NK-92 (cell line): ENCODE data around the gene TRIM69.
"Not testable (repeated sequence)": the region's sequence is repeated elsewhere in the genome, so short reads cannot be mapped to it uniquely, and the experiment has no call there.

ENCODE experiments used
- DNase-seq: peaks from one replicate; lab custom pipeline; 2025; ENCODE audit not compliant: unreplicated experiment; lab: John Stamatoyannopoulos, UW

The TRIM69 gene

DNA sequence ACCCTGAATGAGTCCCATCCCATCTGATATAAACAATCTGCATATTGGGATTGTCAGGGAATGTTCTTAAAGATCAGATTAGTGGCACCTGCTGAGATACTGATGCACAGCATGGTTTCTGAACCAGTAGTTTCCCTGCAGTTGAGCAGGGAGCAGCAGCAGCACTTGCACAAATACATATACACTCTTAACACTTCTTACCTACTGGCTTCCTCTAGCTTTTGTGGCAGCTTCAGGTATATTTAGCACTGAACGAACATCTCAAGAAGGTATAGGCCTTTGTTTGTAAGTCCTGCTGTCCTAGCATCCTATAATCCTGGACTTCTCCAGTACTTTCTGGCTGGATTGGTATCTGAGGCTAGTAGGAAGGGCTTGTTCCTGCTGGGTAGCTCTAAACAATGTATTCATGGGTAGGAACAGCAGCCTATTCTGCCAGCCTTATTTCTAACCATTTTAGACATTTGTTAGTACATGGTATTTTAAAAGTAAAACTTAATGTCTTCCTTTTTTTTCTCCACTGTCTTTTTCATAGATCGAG, 20.5 kb upstream of the TRIM69 start:
- DNase-seq: no peak

GRCh38 chr15:44716983-44717602, 19.2 kb upstream of the TRIM69 start:
- DNase-seq: no peak

GRCh38 chr15:44718180-44718926, 18.0 kb upstream of the TRIM69 start:
- DNase-seq: no peak

DNA sequence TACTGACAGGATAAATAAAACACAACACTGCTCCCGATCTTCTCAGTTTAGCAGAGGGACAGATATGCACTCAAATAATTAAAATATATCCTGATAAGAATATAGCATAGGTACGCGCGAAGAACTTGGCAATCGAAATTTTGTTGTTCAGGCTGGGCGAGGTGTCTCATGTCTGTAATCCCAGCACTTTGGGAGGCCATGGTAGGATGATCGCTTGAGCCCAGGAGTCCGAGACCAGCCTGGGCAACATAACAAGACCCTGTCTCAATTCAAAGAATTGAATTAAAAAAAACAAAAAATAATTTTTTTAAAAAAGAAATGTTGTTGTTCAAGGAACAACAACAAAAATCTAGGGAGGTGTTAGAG, 17.4 kb upstream of the TRIM69 start:
- no peak for DNase-seq

- DNase-seq: no peak
These were observed 16.9 kb upstream of the TRIM69 start for GRCh38 chr15:44719293-44719999.

GRCh38 chr15:44720000-44720435, 16.3 kb upstream of the TRIM69 start:
- DNase-seq: not testable (repeated sequence)

DNA sequence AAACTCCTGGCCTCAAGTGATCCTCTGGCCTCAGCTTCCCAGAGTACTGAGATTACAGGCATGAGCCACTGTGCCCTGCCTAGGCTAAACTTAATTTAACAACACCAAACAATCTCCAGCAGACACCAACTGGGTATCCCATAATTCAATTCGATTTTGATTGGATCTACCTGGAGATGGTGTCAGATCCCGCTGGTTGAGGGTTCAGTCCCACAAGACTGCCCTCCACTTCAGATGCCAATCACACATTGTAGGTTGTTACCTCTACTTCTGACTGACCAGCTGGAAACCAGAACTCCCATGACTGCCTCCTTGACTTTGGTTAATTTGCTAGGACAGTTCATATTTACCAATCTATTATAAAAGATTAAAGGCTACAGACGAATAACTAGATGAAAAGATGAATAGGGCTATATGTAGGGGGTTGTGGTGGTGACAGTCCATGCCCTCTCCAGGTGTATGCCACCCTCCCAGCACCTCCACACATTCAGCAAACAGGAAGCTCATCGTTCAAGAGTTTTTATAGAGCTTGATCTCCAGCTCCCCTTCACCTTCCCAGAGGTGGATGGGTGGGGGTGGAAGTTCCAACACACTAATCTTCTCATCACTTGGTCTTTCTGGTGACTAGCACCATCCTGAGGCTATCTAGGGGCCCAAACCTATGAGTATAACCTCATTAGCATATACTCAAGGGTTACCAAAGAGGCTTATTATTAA, 15.7 kb upstream of the TRIM69 start:
- no peak for DNase-seq

GRCh38 chr15:44722011-44722410, 14.3 kb upstream of the TRIM69 start:
- no peak for DNase-seq

DNA sequence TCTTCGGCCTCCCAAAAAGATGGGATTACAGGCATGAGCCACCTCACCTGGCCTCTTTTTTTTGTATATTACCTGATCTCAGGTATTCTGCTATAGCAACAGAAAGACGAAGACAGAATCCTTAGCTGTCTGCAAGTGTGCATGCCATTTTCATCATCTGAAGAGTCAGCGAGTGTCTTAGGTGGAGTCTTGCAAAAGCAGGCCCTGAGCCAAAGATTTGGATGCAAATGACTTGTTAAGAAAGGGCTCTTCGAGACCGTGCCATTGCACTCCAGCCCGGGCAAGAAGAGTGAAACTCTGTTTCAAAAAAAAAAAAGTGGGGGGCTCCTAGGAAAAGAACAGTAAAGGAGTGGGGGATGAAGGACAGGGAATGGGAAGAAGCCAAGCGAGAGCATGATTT, 10.2 kb upstream of the TRIM69 start:
- no peak for DNase-seq

GRCh38 chr15:44726568-44727484, 9.5 kb upstream of the TRIM69 start:
- DNase-seq: no peak

DNA sequence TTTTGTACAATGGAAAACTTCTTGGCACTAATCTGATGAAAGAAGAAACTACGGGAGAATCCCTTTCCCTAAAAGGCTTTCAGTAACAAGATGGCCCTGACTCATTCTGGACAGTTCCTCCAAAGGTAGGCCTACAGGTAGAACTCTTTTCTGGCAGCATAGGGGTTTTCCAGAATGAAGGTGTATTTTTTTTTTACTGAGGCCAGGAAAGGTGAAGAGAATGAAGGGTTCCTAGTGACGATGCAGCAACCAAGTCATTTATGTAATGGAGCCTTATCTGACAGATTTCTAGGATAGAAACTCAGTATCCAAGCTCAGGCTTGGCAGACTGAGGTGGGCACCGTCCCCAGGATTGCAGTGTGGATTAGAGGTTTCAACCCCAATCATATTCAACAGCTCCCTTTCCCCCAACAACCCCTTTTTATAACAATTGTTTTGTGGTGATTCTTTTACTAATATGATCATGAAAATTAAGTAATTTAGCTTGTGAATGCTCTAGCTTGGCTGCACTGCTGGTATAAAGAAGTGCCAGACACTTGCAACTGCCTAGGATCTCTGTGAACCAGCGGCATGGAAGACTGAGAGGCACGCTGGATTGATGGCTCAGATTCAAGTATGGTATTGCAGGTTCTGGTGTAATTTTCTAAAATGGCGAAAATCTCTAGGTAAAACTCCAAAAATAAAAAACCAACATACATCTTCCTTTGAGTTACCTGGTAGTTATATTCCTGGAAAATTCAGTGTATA, 8.7 kb upstream of the TRIM69 start:
- DNase-seq: no peak

DNA sequence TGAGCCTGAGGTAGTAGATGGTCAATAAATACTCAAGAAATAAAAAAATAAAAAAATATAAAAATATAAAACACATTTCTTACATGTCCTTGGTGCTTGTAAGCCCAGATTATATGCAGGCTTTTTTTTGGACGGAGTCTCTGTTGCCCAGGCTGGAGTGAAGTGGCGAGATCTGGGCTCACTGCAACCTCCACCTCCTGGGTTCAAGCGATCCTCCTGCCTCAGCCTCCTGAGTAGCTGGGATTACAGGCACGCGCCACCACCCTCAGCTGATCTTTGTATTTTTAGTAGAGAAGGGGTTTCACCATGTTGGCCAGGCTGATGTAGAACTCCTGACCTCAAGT, 8.1 kb upstream of the TRIM69 start:
- DNase-seq: not testable (repeated sequence)

- peak; percentile 81 for DNase-seq
These were observed 7.5 kb upstream of the TRIM69 start for GRCh38 chr15:44728576-44729407.

- DNase-seq: no peak
These were observed 6.8 kb upstream of the TRIM69 start for GRCh38 chr15:44729408-44730127.

DNA sequence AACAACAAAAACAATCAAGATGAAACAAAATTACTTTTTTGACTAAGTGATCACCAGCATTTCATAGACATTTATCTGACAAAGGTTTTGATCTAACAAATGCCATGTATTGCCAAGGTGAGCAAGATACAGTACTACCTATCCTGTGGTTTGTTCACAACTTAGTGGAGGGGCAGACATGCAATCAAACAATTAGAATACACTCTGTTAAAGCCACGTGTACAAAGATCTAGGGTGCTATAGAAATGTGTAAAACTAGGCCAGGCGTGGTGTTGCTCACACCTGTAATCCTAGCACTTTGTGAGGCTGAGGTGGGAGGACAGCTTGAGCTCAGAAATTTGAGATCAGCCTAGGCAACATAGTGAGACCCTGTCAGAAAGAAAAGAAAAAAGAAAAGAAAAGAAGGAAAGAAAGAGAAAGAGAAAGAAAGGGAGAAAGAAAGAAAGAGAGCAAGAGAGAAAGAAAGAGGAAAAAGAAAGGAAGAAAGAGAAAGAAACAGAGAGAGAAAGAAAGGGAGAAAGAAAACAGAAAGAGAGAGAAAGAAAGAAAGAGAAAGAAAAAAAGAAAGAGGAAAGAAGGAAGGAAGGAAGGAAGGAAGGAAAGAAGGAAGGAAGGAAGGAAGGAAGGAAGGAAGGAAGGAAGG, 1.4 kb upstream of the TRIM69 start:
- DNase-seq: no peak

GRCh38 chr15:44735482-44736180, 697 bp upstream of the TRIM69 start:
- DNase-seq: no peak
